Liver (tissue), 3 donors: ENCODE results near the gene PALD1.

Experiments used
- CTCF ChIP-seq: fragments of 150-350 bp; IDR thresholded peaks from 2 replicates; pipeline ENCODE4 v1.5.1; 2017; ENCODE audit warnings: improper control_type of control experiment, low read depth, low read length; ENCODE audit not compliant: missing input control
- JUND ChIP-seq, 2 donors: IDR thresholded peaks; 2 replicates each; pipeline ENCODE4 v1.6.1; 2016; ENCODE audit warnings: antibody characterized with exemption in 2 of 2
- NR2F2 ChIP-seq: IDR thresholded peaks from 2 replicates; pipeline ENCODE4 v1.6.1; 2016; ENCODE audit warnings: antibody characterized with exemption
- REST ChIP-seq: IDR thresholded peaks from 2 replicates; pipeline ENCODE4 v1.6.1; 2016; ENCODE audit warnings: antibody characterized with exemption, mild to moderate bottlenecking
- SP1 ChIP-seq: IDR thresholded peaks from 2 replicates; pipeline ENCODE4 v1.6.1; 2018; ENCODE audit warnings: antibody characterized with exemption, mild to moderate bottlenecking
- TAF1 ChIP-seq: conservative IDR thresholded peaks from 2 replicates; pipeline ENCODE4 v1.6.1; 2016; ENCODE audit warnings: antibody characterized with exemption, mild to moderate bottlenecking
- YY1 ChIP-seq: IDR thresholded peaks from 2 replicates; pipeline ENCODE4 v1.6.1; 2016; ENCODE audit warnings: antibody characterized with exemption, mild to moderate bottlenecking
- donor health status: healthy.
- donor health status: healthy.

GRCh38 chr10:70575874-70576802 is 97.6 kb downstream of the PALD1 start:
- TF ChIP-seq JUND (IDR thresholded peaks at IDR 0.05), result no peak
- no peak for TF ChIP-seq YY1
- TF ChIP-seq TAF1, result no peak
- no peak for TF ChIP-seq NR2F2
- TF ChIP-seq CTCF, result no peak
- no peak for TF ChIP-seq REST
- TF ChIP-seq SP1, result no peak
